Sciatic nerve (tissue), 2 donors: ENCODE results near the gene PCBP3. TPM values are rescaled to one million over a fixed set of nuclear protein-coding genes. Genes with fewer than 3 reads are reported as not detected.

Source experiments
- ATAC-seq: fragments of 200-7000 bp; cut with Tn5 transposase; one replicate; pipeline ENCODE4 v1.9.1; 2020; ENCODE audit warnings: mild to moderate bottlenecking, moderate library complexity
- DNase-seq: peaks from one replicate; pipeline ENCODE4 v3.0.0-alpha.2; 2020; ENCODE audit warnings: low spot score
- intact Hi-C: fragments of 100-400 bp; cut with DNase I; formaldehyde crosslinking; loops from one replicate; pipeline ENCODE4 v1.14.2; 2022
- total RNA-seq: library from RNA; stranded (reverse); fragmentation: NEBNext Ultra II Directional; extraction: Animal tissue kit (Norgen Biotek cat#: 25700); gene quantifications from one replicate; pipeline ENCODE4 v1.2.1, GENCODE V29; 2021
- donor health status: DM: no; HTN: no; CAD: no.
- donor health status: DM: no; HTN: no; CAD: no.

The PCBP3 gene
- total RNA-seq, 1 donor from 2014 or later, result 14.1 TPM

DNA sequence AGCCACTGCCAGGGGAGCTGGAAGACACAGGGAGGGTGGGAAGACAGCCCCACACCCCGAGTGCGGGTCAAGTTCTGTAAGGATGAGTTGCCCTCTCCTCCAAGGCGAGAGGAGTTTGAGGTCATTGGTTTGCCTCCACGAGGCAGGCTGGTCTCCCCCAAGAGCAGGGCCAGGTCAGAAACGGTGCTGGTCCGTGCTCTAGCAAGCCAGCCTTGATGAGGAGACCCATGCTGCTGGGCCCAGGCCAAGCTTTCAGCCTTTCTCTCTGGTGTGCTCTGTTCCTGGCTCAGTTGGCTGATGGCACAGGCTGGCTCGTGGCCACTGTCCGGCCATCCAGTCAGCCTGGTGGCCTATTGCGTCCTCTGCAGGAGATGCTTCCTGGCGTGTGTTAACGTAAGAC is 12.0 kb upstream of the PCBP3 start:
- no peak for ATAC-seq
- intact Hi-C loops, result no loop called here
- DNase-seq, result no peak

DNA sequence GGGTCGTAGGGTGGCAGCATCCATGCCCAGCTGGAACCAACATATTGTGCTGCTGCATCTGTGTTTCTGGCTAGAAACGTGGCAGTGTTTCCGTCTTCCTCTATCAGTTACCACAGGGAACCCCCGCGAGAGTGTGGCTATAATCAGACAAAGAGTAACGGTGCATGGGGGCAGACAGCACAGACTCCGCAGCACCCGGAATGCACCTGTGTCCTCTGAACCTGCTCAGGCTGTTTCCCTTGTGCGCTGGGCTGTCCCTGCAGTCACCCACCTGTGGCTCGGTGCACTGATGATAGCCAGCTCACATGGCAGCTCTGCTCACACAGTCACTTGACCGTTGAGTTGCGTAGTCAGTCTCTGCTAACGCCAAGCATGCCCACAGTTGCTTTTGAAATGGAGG is 11.4 kb upstream of the PCBP3 start:
- no peak for DNase-seq
- ATAC-seq, result no peak
- intact Hi-C loops, result no loop called here

- intact Hi-C loops, result no loop called here
- no peak for DNase-seq
- ATAC-seq, result no peak
Measured at GRCh38 chr21:45632637-45633251, 10.8 kb upstream of the PCBP3 start.

DNA sequence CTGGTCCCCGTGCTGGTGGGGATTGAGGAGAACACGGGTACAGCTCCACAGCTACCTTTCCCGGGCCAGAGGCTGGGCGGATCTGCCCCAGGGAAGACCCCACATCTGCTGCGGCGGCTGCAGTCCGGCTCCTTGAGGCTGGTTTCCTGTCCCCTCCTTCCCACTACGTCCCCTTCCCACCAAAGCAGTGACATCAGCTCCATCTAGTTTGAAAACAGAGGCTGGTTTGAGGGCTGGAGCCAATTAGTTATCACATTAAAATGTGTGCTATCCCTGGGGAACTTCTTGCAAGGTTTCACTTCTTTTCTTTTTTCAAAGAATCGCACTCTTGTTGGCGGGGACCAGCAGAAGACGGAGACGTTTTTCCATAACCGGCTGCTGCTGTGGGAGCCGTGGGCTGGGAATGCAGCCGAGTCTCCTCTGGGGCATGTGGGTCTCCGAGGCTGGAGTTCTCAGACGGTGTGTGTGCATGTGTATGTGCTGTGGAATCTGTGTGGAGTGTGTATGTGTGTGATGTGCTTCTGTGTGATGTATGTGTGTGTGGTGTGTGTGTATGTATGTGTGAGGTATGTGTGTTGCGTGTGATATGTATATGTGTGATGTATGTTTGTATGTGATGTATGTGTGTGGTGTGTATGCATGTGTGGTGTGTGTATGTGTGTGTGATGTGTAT is 8.9 kb upstream of the PCBP3 start:
- ATAC-seq, result peak; percentile 27
- intact Hi-C loops, result loop anchor here (5.0 kb wide), 1 partner anchor 87 kb away; no protein-coding TSS in a partner anchor
- DNase-seq, result no peak

- no peak for DNase-seq
- intact Hi-C loops, result loop anchor here (5.0 kb wide), 1 partner anchor 88 kb away; no protein-coding TSS in a partner anchor
- ATAC-seq, result no peak
Measured at GRCh38 chr21:45635271-45636151, 8.0 kb upstream of the PCBP3 start.

GRCh38 chr21:45636459-45636858 is 7.1 kb upstream of the PCBP3 start:
- DNase-seq (no peak), ATAC-seq (no peak)
- intact Hi-C loops, result loop anchor here (5.0 kb wide), 1 partner anchor 89 kb away; no protein-coding TSS in a partner anchor

DNA sequence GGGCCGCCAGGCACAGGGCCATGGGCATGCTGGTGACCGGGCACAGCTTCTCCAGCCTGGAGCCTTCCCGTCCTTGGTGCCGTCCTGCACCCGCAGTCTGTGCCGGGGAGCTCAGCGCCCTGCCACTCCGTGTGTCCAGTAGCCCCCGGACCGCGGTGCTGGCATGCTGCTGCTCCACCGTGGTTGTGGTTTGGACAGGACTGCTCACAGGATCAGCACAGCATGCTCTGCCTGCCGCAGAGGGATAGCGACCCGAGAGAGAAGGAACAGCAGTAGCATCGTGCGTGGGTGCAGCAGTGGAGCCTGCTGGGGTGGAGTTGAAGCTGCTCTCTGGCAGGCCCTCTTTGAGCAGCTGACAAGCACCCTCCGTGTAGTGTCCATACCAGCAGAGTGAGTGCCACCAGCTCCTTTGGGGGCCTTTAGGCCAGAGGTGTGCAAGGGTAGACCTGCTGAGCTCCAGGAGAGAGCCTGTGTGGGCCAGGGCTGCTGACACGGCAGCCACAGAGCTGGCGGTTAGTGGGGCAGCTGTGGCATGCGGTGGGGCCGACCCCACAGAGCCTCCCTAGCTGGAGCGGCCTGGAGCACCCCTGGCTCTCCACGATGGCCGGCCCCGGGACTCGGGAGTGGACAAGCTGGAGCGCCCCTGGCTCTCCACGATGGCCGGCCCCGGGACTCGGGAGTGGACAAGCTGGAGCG is 6.4 kb upstream of the PCBP3 start:
- ATAC-seq, result no peak
- DNase-seq, result no peak
- intact Hi-C loops, result loop anchor here (5.0 kb wide), 1 partner anchor 90 kb away; no protein-coding TSS in a partner anchor

DNA sequence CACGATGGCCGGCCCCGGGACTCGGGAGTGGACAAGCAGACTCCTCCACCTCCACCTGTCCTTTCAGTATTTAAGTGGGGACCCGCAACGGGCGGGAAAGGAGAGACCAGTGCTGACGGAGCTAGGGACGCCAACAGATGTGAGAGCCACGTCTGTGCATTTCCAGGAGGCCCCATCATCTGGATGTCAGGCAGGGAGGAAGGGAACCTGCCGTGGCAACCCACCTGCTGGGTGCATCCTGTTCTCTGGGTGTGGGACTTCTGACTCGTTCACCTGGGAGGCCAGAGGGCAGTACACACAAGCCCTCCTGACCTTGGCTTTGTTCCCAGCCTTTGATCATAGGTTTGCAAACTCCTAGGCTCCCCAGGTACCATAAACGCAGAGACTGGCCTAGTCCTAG is 5.6 kb upstream of the PCBP3 start:
- intact Hi-C loops, result loop anchor here (5.0 kb wide), 1 partner anchor 91 kb away; no protein-coding TSS in a partner anchor
- DNase-seq, result no peak
- ATAC-seq, result no peak

- ATAC-seq (no peak), DNase-seq (no peak)
- intact Hi-C loops, result loop anchor here (5.0 kb wide), 1 partner anchor 91 kb away; no protein-coding TSS in a partner anchor
Measured at GRCh38 chr21:45638707-45639106, 4.8 kb upstream of the PCBP3 start.

DNA sequence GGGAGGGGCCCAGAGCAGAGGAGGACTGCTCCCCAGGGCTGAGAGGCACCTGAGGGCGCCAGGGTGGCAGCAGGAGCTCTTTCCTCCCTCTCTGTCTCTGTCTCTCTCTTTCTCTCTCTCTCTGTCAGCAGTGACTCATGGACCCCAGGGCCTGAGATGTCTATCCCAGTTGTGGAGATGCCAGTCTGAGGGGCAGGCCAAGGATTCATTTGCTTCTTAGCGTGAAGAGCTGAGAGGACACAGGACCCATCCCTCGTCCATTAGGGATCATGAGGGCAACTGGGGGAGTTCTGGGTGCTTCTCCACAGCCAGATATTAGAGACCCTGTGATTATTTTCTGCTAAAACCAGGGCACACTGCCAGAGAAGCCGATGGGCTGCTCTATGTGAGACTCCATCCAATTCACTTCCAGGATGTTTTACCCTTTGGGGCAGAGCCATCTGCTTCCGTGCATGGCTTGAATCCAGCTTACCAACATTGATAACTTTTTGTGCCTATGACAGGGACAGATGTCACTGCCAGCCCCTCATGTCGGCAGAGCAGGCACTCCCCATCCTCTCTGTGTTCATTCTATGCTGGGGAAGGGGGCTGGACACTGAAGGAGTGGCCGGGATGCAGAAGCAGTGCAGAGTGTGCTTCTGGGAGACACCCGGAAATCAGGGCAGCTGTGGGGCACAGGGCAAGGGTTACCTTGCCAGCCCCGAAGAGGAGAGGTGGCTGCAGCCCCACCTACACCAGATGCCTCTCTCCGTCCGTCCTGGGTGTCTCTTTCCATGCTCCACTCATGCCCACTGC is 4.1 kb upstream of the PCBP3 start:
- ATAC-seq, result no peak
- intact Hi-C loops, result loop anchor here (5.0 kb wide), 1 partner anchor 92 kb away; no protein-coding TSS in a partner anchor
- DNase-seq, result no peak

- intact Hi-C loops, result no loop called here
- ATAC-seq (no peak), DNase-seq (no peak)
Measured at GRCh38 chr21:45640001-45640887, 3.3 kb upstream of the PCBP3 start.

DNA sequence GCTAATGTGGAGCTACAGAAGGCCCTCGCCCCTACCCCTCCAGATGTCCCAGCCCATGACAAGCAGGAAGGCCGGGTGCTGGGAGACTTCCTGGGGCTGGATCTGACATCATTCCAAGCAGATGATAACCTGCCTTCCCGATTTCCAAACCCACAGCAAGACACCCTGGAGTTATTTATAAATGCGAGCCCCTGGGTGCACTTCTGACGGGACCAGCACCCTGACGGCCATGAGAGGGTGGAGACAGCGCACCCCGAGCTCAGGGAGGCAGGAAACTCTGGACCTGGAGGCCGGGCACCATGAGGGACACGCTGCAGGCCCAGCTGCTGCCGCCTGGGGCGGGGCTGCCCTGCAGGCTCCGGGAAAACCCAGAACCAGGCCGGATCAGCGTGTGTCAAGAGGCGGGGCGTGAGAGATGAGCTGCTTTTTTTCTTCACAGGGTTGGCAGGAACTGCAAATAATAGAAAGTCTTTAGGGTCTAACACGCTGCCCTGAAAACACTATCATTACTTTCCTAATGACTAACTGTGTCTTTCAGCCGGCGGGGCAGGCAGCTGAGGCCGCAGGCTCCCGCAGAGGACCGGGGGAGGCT is 2.5 kb upstream of the PCBP3 start:
- intact Hi-C loops, result no loop called here
- peak; percentile 77 for DNase-seq
- ATAC-seq, result peak; percentile 66

DNA sequence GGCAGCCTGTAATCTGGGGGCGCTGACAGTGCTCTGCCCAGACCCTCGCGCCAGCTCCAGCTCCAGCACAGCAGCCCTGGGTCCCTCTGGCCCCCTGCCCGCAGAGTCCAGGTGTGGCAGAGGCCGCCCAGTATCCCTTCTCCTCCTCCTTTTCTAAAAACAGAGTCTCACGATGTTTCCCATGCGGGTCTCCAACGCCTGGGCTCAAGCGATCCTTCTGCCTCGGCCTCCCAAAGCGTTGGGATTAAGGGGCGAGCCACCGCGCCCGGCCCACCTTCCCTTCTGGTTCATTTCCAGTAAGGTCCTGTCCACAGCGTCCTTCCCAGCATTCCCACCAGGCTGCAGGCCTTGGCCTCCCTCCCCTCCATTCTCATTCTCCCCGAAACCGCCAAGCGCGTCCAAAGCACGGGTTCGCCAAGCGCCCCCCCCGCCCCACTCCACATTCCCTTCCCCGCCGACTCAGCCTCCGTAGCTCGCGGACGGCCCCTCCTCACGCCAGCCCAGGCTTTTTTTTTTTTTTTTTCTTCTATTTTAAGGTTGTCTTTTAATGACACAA is 2.0 kb upstream of the PCBP3 start:
- intact Hi-C loops, result no loop called here
- DNase-seq (peak; percentile 63), ATAC-seq (no peak)

- ATAC-seq (no peak), DNase-seq (peak; percentile 71)
- intact Hi-C loops, result no loop called here
Measured at GRCh38 chr21:45642122-45642813, 1.3 kb upstream of the PCBP3 start.

DNA sequence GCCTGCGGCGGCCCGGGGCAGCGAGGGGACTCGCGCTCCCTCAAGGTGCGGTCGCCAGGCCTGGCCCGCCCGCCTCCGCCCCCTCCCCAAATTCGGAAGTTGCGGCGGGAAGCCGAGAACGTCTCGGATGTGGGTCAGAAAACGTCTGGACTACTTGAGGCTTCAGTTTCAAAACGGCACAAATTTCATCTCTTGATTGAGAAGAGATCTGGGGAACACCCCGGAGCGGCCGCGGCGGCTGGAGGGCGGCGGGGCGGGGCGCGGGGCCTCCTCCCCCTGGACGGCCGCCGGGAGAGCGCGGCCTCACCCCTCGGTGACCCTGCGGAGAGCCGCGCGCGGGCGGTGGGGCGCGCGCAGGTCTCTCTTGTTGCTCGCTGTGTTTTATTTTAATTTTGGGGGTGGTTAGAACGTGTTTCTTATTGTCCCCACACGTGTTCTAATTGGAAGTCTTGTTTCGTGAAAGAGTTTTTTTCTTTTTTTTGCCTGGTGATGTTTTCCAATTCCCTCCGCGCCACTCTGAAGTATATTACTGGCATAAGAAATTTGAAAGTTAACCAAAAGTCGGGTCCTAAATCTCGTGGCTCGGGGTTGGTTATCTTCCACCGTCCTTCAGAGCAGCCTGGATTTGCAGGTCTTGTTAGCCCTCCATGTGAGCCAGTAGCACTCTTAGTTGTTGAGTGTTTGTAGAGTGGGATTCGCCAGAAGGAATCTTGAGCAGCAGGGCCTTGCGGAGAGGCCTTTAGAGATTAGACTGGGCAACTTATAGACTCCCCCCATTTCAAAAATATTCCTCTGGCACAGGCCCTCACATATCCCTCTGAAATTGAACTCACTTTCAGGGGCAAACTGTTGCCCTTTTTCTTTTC is 749 bp downstream of the PCBP3 start:
- no peak for ATAC-seq
- intact Hi-C loops, result no loop called here
- DNase-seq, result peak; percentile 66
